Stimulated activated CD8-positive, alpha-beta memory T cell treated with anti-CD3 and anti-CD28 coated beads, Interleukin-7, amount 100 ng/mL, for 24 hours (primary cell): ENCODE measurements around the gene DNAJB13.
"Not testable (repeated sequence)": the region's sequence is repeated elsewhere in the genome, so short reads cannot be mapped to it uniquely, and the experiment has no call there.

Experiments used
- DNase-seq: peaks from one replicate; pipeline ENCODE4 v3.0.0-alpha.2; 2020; ENCODE audit warnings: low read depth

DNAJB13 gene, protein sequence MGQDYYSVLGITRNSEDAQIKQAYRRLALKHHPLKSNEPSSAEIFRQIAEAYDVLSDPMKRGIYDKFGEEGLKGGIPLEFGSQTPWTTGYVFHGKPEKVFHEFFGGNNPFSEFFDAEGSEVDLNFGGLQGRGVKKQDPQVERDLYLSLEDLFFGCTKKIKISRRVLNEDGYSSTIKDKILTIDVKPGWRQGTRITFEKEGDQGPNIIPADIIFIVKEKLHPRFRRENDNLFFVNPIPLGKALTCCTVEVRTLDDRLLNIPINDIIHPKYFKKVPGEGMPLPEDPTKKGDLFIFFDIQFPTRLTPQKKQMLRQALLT

GRCh38 chr11:73950869-73951710 is at the start of gene DNAJB13:
TSS of gene DNAJB13 (plus strand) at chr11:73951026. CDS start at chr11:73951070, 44 bp downstream.
- no peak for DNase-seq

DNA sequence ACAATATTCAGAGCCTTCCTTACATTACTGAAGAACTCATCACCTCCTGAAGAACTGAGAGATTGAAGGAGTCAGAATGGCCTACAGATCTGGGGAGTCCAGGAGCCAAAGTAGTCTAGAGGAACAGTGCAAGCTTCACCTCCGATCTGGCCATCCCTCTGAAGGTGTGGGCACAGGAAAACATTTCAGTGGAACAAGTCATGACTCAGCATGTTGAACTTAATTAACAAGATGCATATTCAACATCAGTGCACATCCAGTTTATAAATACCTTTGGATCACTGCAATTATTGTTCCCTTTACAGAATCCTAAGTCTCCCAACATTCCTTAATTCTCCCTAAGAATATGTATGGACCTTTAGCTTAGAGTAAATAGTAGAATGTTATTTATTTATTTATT is 48.5 kb upstream of the DNAJB13 start:
- DNase-seq = no peak

DNA sequence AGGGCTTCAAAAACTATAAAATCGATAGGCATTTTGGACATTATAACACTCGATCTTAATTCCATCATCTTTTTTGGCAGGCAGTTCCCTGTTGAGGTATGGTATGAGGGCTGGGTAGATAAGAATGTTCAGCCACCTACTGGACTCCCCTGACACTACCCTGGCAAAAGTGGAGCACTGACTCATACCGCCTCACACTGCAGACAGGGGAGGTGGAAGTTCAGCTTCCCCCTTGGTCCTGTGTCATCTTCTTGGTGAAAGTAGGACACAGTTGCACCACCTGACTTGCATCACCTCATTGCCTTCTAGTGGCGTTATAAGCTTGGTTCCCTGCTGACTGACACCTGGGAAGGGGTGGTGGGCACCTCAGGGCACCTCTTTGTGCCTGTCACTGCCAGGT is 43.6 kb upstream of the DNAJB13 start:
- no peak for DNase-seq

DNA sequence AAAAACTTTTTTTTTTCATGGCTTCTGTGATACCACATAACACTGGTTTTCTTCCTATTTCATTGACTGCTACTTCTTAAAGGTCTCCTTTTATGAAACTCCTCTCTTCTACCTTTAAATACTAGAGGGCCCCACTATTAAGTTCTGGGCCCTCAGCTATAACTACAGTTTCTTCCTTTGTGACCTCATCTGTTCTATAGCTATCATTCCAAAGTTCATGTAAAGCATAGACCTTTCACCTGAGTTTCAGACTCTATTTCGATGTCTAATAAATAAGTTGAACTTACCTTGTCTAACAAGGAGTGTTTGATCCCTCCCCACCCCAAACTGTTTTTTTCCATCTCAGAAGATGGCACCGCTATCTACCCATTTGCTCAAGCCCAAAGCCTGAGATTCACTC is 38.8 kb upstream of the DNAJB13 start:
- DNase-seq = no peak

- no peak for DNase-seq
Observed at GRCh38 chr11:73913472-73913871, 37.4 kb upstream of the DNAJB13 start.

- no peak for DNase-seq
Observed at GRCh38 chr11:73914284-73914683, 36.5 kb upstream of the DNAJB13 start.

- no peak for DNase-seq
Observed at GRCh38 chr11:73916435-73916834, 34.4 kb upstream of the DNAJB13 start.

- DNase-seq = no peak
Observed at GRCh38 chr11:73921180-73921579, 29.6 kb upstream of the DNAJB13 start.

DNA sequence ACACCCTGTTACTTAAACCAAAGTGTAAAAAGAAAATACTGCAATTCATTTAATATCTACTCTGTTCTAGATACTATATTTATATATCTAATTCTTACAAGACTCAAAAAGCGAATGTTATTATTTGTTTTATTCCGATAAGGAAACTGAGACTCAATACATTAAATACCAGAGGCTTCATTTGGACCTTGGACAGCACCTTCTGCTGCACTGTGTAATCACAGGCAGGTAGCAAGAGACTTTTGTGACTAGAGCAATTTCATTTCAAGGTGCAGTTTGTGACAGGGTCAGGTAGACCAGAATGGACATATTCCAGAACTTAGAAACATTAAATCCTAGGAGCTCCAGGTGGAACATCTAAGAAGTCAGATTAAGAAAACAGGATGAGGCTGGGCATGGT is 21.4 kb upstream of the DNAJB13 start:
- no peak for DNase-seq

DNA sequence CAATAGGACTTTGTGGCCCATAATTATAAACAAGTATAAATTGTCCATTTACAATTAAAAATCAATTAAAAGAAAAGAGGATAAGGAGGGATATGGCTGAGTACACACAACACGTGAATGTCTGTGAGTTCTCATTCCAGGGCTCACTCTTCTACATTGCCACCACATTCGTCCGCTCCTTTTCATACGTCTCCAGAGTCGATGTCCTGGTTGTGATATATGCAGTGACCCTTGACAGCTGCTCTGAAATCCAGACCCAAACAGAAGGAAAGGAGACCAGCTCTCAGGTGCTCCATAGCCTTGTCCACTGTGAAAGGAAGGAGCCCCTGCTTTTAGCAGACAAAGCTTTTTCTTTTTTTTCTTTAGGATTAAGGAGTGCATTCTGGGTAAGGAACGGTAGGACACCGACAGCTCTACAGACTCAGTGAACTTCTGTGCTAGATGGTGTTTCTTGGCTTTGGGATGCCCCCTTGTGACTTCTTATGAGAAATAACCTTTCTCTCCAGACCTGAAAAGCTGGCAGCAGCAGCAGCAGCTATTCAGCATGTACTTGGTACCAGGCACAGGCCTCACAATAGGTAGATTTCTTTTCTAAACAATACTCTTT is 19.7 kb upstream of the DNAJB13 start:
- no peak for DNase-seq

DNA sequence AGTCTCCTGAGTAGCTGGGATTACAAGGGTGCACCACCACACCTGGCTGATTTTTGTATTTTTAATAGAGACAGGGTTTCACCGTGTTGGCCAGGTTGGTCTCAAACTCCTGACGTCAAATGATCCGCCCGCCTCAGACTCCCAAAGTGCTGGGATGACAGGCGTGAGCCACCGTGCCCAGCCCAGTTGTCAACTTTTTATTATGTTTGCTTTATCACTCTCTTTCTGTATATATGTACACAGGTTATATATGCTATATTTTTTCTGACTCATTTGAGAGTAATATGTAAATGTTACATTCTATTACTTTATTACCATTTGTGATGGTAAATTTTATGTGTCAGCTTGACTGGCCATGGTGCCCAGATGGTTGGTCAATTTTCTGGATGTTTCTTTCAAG is 18.9 kb upstream of the DNAJB13 start:
- DNase-seq = no peak

GRCh38 chr11:73932781-73933180 is 18.0 kb upstream of the DNAJB13 start:
- no peak for DNase-seq

GRCh38 chr11:73936047-73936446 is 14.8 kb upstream of the DNAJB13 start:
- DNase-seq = not testable (repeated sequence)

- DNase-seq = no peak
Observed at GRCh38 chr11:73939096-73939495, 11.7 kb upstream of the DNAJB13 start.

DNA sequence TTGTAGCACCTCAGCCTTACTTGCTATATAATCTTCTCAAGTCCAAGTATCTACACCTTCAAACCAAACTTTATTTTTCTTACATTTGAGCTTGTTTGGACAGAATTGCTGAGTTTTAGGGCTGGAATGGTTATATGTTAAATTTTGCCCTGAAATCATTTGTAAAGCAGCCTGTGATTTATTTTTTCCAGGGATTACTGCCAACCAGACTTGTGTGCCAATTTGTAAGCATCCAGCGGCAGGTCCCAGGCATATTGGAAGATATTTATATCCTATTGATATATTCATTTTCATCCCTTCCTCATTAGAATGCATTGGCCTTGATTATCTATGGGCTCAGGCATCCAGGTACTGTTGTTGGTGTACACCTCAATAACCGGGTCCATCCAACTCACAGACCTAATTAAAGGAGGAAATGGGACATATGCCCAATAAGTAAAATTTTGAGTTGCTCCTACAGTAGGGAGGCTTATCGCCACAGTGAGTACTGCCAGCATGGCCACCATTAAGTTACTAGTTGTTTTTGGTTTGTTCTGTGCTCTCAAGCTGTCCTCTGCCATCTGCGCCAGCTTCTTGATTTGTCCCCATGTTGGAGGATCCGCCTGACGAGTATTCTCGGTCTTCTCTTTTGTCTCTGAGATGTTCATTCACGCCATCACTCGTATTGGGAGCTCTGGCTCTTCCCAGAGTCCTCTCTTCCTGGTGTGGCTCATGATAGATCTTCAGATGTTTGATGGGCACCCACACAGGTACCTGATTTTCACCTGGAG is 9.8 kb upstream of the DNAJB13 start:
- no peak for DNase-seq

- DNase-seq = no peak
Observed at GRCh38 chr11:73942010-73942409, 8.8 kb upstream of the DNAJB13 start.

DNA sequence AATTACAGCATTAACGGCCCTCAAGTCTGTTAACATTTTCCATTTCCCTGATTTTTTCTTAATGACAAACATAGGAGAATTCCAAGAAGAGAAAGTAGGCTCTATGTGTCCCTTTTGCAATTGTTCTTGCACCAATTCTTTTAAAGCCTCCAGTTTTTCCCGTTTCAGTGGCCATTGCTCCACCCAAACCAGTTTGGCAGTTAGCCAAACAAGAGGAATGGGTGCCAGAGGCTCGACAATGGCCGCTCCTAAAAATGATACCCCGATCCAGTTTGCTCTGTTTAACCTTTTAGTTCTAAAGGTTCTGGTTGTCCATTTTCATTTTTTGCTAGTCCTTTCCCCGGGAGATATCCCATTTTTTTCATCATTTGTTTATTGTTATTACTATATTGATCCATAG is 6.7 kb upstream of the DNAJB13 start:
- DNase-seq = no peak

DNA sequence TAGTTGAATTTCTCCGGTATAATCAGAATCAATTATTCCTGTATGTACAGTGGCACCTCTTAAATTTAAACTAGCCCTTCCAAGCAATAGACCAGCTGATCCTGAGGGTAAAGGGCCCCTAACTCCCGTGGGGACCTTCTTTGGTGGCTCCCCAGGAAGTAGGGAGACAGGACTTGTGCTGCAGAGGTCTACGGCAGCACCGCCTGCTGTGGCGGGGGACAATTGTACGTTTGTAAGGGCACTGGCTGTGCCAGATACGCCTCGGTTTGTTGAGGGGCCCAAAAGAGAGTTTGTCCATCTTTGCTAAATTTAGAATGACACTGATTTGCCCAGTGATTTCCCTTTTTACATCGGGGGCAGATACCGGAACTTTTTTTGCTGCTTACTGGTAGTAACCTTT is 5.9 kb upstream of the DNAJB13 start:
- DNase-seq = no peak

DNA sequence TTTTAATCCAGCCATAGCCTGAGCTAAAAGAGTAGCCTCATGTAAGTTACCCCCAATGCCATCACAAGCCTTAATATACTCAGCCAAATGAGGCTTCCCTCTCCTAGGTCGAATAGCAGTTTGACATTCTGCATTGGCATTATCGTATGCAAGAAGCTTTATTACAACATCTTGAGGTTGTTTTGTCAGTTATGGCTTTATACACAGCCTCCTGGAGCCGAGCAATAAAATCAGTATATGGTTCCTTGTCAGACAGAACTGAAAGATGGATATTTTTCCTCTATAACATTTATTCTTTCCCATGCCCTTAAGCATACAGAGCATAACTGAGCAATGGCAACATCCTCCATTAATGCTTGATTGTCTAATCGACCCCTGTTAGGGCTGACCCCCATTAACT is 5.4 kb upstream of the DNAJB13 start:
- DNase-seq = no peak

DNA sequence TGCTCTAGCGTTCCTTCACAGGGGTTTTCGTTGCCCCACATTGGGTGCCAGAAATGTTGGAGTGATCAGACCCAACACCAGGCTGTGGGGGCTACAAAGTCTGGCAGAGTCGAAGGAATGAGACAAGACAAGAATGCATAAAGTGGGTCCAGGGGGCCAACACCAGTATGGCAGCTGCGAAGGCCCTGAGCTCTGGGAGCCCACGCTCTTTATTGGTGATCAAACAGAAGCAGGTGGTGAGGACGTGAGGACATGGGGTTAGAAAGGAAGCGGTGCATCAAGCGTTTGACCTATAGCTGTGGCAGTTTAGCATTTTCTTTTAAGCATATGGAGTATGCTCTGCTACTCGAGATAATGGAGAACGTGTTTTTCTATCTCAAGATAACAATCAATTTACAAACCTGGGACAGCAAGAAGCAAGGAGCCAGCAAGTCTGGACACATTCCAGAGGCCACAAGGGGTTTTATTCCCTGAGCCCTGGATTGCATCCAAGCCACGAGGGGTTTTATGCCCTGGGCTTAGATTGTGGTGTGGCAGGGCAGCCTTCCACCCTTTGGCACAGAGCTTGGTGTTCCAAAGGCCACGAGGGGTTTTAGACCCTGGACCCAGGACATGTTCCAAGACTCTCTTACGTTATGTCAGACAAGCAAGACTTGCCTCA is 3.9 kb upstream of the DNAJB13 start:
- no peak for DNase-seq

- DNase-seq = no peak
Observed at GRCh38 chr11:73949246-73949645, 1.6 kb upstream of the DNAJB13 start.

GRCh38 chr11:73949912-73950311 is 914 bp upstream of the DNAJB13 start:
- no peak for DNase-seq
